MM.1S (cell line): ENCODE data around the gene GPSM1.

ENCODE experiments used
- DNase-seq: peaks from one replicate; pipeline ENCODE4 v3.0.0-alpha.2; 2015
- H2AFZ ChIP-seq: fragments of 300-600 bp; sonication (generic); 2 replicates; pipeline ENCODE4 v1.6.0; 2016; ENCODE audit warnings: antibody characterized with exemption, low read length
- H3F3A ChIP-seq: fragments of 300-600 bp; sonication (generic); 2 replicates; pipeline ENCODE4 v1.6.1; 2016; ENCODE audit warnings: mild to moderate bottlenecking, antibody characterized with exemption, low read length, moderate library complexity, mixed read lengths; ENCODE audit not compliant: insufficient read depth
- H3K27ac ChIP-seq: fragments of 300-600 bp; sonication (generic); 2 replicates; pipeline ENCODE4 v1.5.1; 2016; ENCODE audit warnings: mild to moderate bottlenecking, low read length
- H3K27me3 ChIP-seq: fragments of 300-600 bp; sonication (generic); replicated peaks from 2 replicates; pipeline ENCODE4 v1.6.0; 2016; ENCODE audit warnings: low read length; ENCODE audit not compliant: insufficient read depth
- H3K36me3 ChIP-seq: fragments of 300-600 bp; sonication (generic); replicated peaks from 2 replicates; pipeline ENCODE4 v1.6.1; 2016; ENCODE audit warnings: mild to moderate bottlenecking, low read length, mixed read lengths; ENCODE audit not compliant: insufficient read depth
- H3K4me1 ChIP-seq: fragments of 300-600 bp; sonication (generic); 2 replicates; pipeline ENCODE4 v1.6.1; 2016; ENCODE audit warnings: low read length, mixed read lengths
- H3K4me2 ChIP-seq: fragments of 300-600 bp; sonication (generic); 2 replicates; pipeline ENCODE4 v1.6.0; 2016; ENCODE audit warnings: low read depth, low read length
- H3K4me3 ChIP-seq: fragments of 300-600 bp; sonication (generic); 2 replicates; pipeline ENCODE4 v1.5.1; 2016; ENCODE audit warnings: low read length, mixed read lengths
- H3K79me2 ChIP-seq: fragments of 300-600 bp; sonication (generic); 2 replicates; pipeline ENCODE4 v1.6.1; 2016; ENCODE audit warnings: mixed run types, low read length, mixed read lengths
- H3K9ac ChIP-seq: fragments of 300-600 bp; sonication (generic); 2 replicates; pipeline ENCODE4 v1.6.1; 2016; ENCODE audit warnings: low read length, mixed read lengths
- H3K9me2 ChIP-seq: fragments of 300-600 bp; sonication (generic); replicated peaks from 2 replicates; pipeline ENCODE4 v1.6.1; 2016; ENCODE audit warnings: mild to moderate bottlenecking, low read length, mixed read lengths; ENCODE audit not compliant: insufficient read depth
- H3K9me3 ChIP-seq: fragments of 300-600 bp; sonication (generic); replicated peaks from 2 replicates; pipeline ENCODE4 v1.6.1; 2016; ENCODE audit warnings: mild to moderate bottlenecking, low read length, mixed read lengths; ENCODE audit not compliant: insufficient read depth
- H4K20me1 ChIP-seq: fragments of 300-600 bp; sonication (generic); 2 replicates; pipeline ENCODE4 v1.6.1; 2016; ENCODE audit warnings: mild to moderate bottlenecking, low read length, moderate library complexity, mixed read lengths; ENCODE audit not compliant: insufficient read depth
- EZH2 ChIP-seq: fragments of 300-600 bp; sonication (generic); optimal IDR thresholded peaks from 2 replicates; pipeline ENCODE3; 2017; ENCODE audit warnings: low read depth, mild to moderate bottlenecking, antibody characterized with exemption, low read length, mixed read lengths
- EZH2phosphoT487 ChIP-seq: fragments of 300-600 bp; sonication (generic); IDR thresholded peaks from 2 replicates; pipeline ENCODE4 v1.6.1; 2018; ENCODE audit warnings: antibody characterized with exemption, low read length
- TF ChIP-seq, protein P1 (sequence below): fragments of 300-600 bp; sonication (generic); IDR thresholded peaks from 2 replicates; pipeline ENCODE4 v1.5.1; 2016; ENCODE audit warnings: antibody characterized with exemption, low read length, mixed read lengths

The GPSM1 gene

DNA sequence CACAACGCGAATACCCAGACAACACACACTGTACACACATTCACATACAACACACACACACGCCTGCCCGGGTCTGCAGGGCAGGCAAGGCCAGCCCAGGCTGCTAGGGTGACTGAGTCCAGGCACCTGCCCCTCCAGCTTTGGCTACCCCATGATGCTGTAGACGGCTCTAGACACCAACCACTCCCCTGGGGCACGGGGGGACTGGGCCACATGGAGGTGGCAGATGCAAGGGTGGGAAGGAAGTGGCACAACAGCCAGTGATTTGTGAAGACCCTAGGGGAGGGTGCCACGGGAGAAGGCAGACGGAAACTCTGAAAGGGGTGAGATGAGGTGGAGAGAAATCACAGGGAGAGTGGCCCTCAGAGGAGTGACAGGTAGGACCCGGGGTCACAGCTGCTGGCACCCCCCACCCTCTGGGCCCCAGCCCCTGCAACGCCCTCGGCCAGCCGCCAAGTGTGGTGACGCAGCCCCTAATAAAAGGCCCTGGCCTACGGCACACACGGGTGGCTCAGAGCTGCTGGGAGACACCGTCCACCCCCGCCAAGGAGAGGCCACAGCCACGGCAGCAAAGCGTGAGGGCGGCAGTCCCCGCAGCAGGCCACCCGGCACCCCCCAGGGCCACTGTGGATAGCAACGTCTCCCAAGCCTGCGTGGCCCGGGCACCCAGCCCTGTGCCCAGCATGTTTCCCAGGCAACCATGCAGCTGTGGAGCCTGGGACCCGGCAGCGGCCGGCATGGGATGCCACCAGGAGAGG lies 16.9 kb upstream of the GPSM1 start:
- Histone ChIP-seq H3K4me3 (no peak overlapping the region), H3K27ac (no peak overlapping the region), H3K9me3 (no peaks in the 10 kb centered on the region), H3K27me3 (peaks cover 90% of the 10 kb centered on the region), H3K9ac (no peak overlapping the region), H2AFZ (no peak overlapping the region), H3K9me2 (no peaks in the 10 kb centered on the region), H3K4me1 (no peaks in the 10 kb centered on the region), H3F3A (no peaks in the 10 kb centered on the region), H3K36me3 (no peaks in the 10 kb centered on the region), H3K79me2 (no peaks in the 10 kb centered on the region), H3K4me2 (no peak overlapping the region), H4K20me1 (no peaks in the 10 kb centered on the region)
- no peak for DNase-seq
- TF ChIP-seq, protein P1, sequence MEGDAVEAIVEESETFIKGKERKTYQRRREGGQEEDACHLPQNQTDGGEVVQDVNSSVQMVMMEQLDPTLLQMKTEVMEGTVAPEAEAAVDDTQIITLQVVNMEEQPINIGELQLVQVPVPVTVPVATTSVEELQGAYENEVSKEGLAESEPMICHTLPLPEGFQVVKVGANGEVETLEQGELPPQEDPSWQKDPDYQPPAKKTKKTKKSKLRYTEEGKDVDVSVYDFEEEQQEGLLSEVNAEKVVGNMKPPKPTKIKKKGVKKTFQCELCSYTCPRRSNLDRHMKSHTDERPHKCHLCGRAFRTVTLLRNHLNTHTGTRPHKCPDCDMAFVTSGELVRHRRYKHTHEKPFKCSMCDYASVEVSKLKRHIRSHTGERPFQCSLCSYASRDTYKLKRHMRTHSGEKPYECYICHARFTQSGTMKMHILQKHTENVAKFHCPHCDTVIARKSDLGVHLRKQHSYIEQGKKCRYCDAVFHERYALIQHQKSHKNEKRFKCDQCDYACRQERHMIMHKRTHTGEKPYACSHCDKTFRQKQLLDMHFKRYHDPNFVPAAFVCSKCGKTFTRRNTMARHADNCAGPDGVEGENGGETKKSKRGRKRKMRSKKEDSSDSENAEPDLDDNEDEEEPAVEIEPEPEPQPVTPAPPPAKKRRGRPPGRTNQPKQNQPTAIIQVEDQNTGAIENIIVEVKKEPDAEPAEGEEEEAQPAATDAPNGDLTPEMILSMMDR: no peak
- no peak for TF ChIP-seq EZH2phosphoT487
- TF ChIP-seq EZH2: no peak

DNA sequence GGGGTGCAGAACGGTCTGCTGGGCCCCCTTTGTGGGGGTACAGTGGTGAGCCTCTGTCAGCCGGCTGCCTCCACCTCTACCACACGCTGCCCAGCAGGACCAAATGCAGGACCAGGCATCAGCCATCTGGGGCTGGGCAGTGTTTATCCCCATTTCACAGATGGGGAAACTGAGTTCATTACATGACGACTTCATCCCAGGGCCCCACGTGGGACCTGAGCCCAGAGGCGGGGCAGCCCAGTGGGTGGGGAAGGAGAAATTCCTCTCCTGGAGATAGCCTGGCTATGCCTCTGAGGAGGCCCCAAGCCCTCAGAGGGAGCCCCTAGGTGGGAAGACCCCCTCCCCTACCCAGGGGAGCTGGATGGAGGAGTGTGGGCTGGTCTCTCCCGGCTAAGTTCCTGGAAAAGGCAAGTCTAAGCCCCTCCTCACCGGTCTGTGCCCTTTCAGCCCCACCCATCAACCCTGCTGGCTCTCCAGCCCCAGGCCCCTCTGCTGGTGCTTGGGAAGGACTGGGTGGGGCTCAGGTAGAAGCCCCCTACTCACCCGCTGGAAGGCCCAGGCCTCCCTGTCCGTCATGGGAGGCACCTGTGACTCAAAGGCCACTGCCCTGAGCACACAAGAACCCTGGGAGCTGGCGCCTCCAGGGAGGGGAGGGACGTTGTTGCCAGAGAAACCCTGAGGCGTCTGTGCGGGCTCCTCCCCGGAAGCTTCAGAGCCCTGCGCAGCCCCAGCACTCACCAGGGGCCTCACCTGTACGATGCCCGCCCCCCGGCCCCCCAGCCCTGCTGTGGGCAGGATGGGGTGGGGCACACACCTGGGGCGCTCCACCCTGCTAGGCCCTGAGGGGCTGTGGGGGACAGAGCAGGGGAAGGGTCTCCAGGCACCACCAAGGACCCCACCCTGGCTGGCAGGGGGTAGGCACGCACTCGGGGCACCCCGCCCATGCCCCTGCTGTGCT lies 16.0 kb upstream of the GPSM1 start:
- Histone ChIP-seq H3K27ac (no peak overlapping the region), H3K4me3 (no peak overlapping the region), H2AFZ (no peak overlapping the region), H3K27me3 (peaks cover 90% of the 10 kb centered on the region), H3K9ac (no peak overlapping the region), H4K20me1 (no peaks in the 10 kb centered on the region), H3K9me3 (no peaks in the 10 kb centered on the region), H3K79me2 (no peaks in the 10 kb centered on the region), H3K4me1 (no peaks in the 10 kb centered on the region), H3K36me3 (no peaks in the 10 kb centered on the region), H3K4me2 (no peak overlapping the region; the same call in 1 of the 2 replicates), H3K9me2 (no peaks in the 10 kb centered on the region), H3F3A (no peaks in the 10 kb centered on the region)
- DNase-seq: peak; percentile 19
- TF ChIP-seq EZH2phosphoT487: no peak
- TF ChIP-seq EZH2: no peak
- TF ChIP-seq, protein P1: no peak

DNA sequence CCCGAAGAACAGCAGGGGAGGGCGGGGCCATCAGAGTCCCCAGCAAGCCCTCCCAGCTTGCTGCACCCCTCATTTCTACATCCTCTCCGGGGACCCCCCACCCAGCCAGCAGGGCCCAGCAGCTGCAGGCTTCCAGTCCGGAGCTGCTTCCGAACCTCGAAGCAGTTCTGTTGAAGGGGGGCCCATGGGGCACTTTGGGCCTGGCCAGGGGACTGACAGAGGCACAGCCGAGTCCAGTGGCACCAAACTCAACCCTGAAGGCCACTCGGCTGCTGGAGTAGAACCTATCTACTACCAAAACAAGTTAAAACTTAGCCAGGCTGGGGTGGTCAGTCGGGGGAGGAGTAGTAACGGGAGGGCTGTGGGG lies 15.3 kb upstream of the GPSM1 start:
- Histone ChIP-seq H3F3A (no peaks in the 10 kb centered on the region), H3K36me3 (no peaks in the 10 kb centered on the region), H3K27ac (no peak overlapping the region), H4K20me1 (no peaks in the 10 kb centered on the region), H3K4me3 (no peak overlapping the region), H3K9me3 (no peaks in the 10 kb centered on the region), H3K79me2 (no peaks in the 10 kb centered on the region), H3K9me2 (no peaks in the 10 kb centered on the region), H3K9ac (no peak overlapping the region), H3K4me1 (no peaks in the 10 kb centered on the region), H2AFZ (no peak overlapping the region), H3K27me3 (peaks cover 91% of the 10 kb centered on the region), H3K4me2 (no peak overlapping the region)
- TF ChIP-seq EZH2: no peak
- TF ChIP-seq EZH2phosphoT487: no peak
- TF ChIP-seq, protein P1: no peak
- no peak for DNase-seq
